HepG2 (cell line): ENCODE measurements around the gene LRRTM2. TPM values are rescaled to one million over a fixed set of nuclear protein-coding genes. Genes with fewer than 3 reads are reported as not detected.

Experiments used
- ATAC-seq: fragments of 200-7000 bp; cut with Tn5 transposase; 3 replicates; pipeline ENCODE4 v1.9.1; 2020; ENCODE audit warnings: mild to moderate bottlenecking, moderate library complexity
- BruUV-seq: library from RNA; stranded (reverse); fragments of 400-500 nt; replicated peaks from 2 replicates; lab custom pipeline; 2021; lab: Mats Ljungman, UMichigan
- CTCF ChIA-PET: fragments of 300-600 bp; formaldehyde crosslinking; extraction: SDS; loops from one replicate; lab custom pipeline; 2021; ENCODE audit warnings: low total read pairs, inconsistent platforms, low intra/inter-chr PET ratio; lab: Yijun Ruan, JAX
- POLR2A ChIA-PET: fragments of 350-600 bp; sonication (Branson Sonifier 250); formaldehyde crosslinking; loops from one replicate; lab custom pipeline; 2020; ENCODE audit warnings: antibody characterized with exemption, inconsistent platforms; lab: Yijun Ruan, JAX
- DNase-seq: peaks from one replicate; pipeline ENCODE4 v3.0.0-alpha.2; 2015; ENCODE audit warnings: low spot score
- FAIRE-seq: peaks from 3 replicates; lab custom pipeline; 2011; peaks lifted over from hg19 to GRCh38; lab: Jason Lieb, UNC
- H2AFZ ChIP-seq: one replicate; pipeline ENCODE4 v1.6.1; 2011; ENCODE audit warnings: low read length, inconsistent platforms
- H3K27ac ChIP-seq: fragments of 300-600 bp; 3 replicates; pipeline ENCODE4 v1.8.0; 2011; ENCODE audit warnings: mixed run types, mild to moderate bottlenecking, mixed read lengths, low read length, inconsistent platforms; ENCODE audit not compliant: insufficient read depth; ENCODE audit errors: extremely low read length
- H3K27me3 ChIP-seq, 2 experiments: fragments of 200-600 bp in 1 of 2; 2 replicates in 1 of 2; 3 replicates in 1 of 2; pipeline versions ENCODE4 v1.6.0 to v1.8.0; 2011; ENCODE audit warnings: low read length in 2 of 2, mild to moderate bottlenecking in 2 of 2, moderate library complexity in 2 of 2, inconsistent platforms in 1 of 2; ENCODE audit not compliant: insufficient read depth in 2 of 2, control insufficient read depth in 1 of 2
- H3K36me3 ChIP-seq, 2 experiments: fragments of 200-600 bp in 1 of 2; replicated peaks in 1 of 2; 2 replicates in 1 of 2; 3 replicates in 1 of 2; pipeline versions ENCODE4 v1.5.1 to v1.8.0; 2011; ENCODE audit warnings: low read length in 2 of 2, inconsistent platforms in 1 of 2; ENCODE audit not compliant: insufficient read depth in 2 of 2, control insufficient read depth in 1 of 2
- H3K4me1 ChIP-seq: 2 replicates; pipeline ENCODE4 v1.5.1; 2012; ENCODE audit warnings: low read length, inconsistent platforms; ENCODE audit not compliant: insufficient read depth
- H3K4me2 ChIP-seq: 2 replicates; pipeline ENCODE4 v1.6.0; 2011; ENCODE audit warnings: low read depth, low read length, inconsistent platforms
- H3K4me3 ChIP-seq, 3 experiments: fragments of 200-600 bp in 1 of 3; sonication (generic), shearing (Covaris generic) in 1 of 3; replicated peaks in 1 of 3; 2 replicates each; pipeline ENCODE4 v1.5.1; 2011 to 2016; ENCODE audit warnings: low read length in 3 of 3, inconsistent platforms in 2 of 3, low read depth in 2 of 3, mild to moderate bottlenecking in 2 of 3, control low read depth in 1 of 3, mixed read lengths in 1 of 3; ENCODE audit not compliant: insufficient read depth in 1 of 3
- H3K79me2 ChIP-seq: one replicate; pipeline ENCODE4 v1.6.1; 2011; ENCODE audit warnings: low read length, inconsistent platforms; ENCODE audit not compliant: insufficient read depth
- H3K9ac ChIP-seq: 2 replicates; pipeline ENCODE4 v1.6.0; 2011; ENCODE audit warnings: mild to moderate bottlenecking, low read depth, low read length, inconsistent platforms; ENCODE audit not compliant: insufficient read depth
- H3K9me3 ChIP-seq: 2 replicates; pipeline ENCODE4 v1.5.1; 2012; ENCODE audit warnings: mild to moderate bottlenecking, low read length
- H4K20me1 ChIP-seq: 2 replicates; pipeline ENCODE4 v1.6.0; 2011; ENCODE audit warnings: inconsistent platforms, mild to moderate bottlenecking, low read length, moderate library complexity; ENCODE audit not compliant: insufficient read depth
- ATRX ChIP-seq: sonication (generic); formaldehyde crosslinking; IDR thresholded peaks from 2 replicates; pipeline ENCODE4 v1.4.0; 2020; ENCODE audit warnings: missing genetic modification reagents, borderline replicate concordance
- IRF2 ChIP-seq: IDR thresholded peaks from 2 replicates; pipeline ENCODE4 v1.6.1; 2018; ENCODE audit warnings: missing genetic modification reagents, missing compliant biosample characterization
- MED13 ChIP-seq: sonication (generic); formaldehyde crosslinking; IDR thresholded peaks from 2 replicates; pipeline ENCODE4 v1.5.0; 2020; ENCODE audit warnings: missing genetic modification reagents
- MEIS1 ChIP-seq: sonication (generic); formaldehyde crosslinking; IDR thresholded peaks from 2 replicates; pipeline ENCODE4 v1.9.0; 2021; ENCODE audit warnings: mild to moderate bottlenecking, missing genetic modification reagents, moderate library complexity, borderline replicate concordance
- PLSCR1 ChIP-seq: sonication (generic); formaldehyde crosslinking; IDR thresholded peaks from 2 replicates; pipeline ENCODE4 v1.5.0; 2020; ENCODE audit warnings: missing genetic modification reagents, mild to moderate bottlenecking, borderline replicate concordance
- TEAD3 ChIP-seq: optimal IDR thresholded peaks from 2 replicates; pipeline ENCODE3; 2016; ENCODE audit warnings: borderline replicate concordance
- ZNF24 ChIP-seq: fragments of 450-650 bp; IDR thresholded peaks from 2 replicates; pipeline ENCODE4 v1.6.1; 2017; ENCODE audit warnings: antibody characterized with exemption, mild to moderate bottlenecking
- ZNF383 ChIP-seq: sonication (generic); formaldehyde crosslinking; IDR thresholded peaks from 2 replicates; pipeline ENCODE4 v1.4.0; 2020; ENCODE audit warnings: missing genetic modification reagents, mild to moderate bottlenecking, borderline replicate concordance
- ZNF441 ChIP-seq: sonication (generic); formaldehyde crosslinking; IDR thresholded peaks from 2 replicates; pipeline ENCODE4 v1.7.0; 2021; ENCODE audit warnings: missing genetic modification reagents, borderline replicate concordance
- ZNF772 ChIP-seq: sonication (generic); formaldehyde crosslinking; IDR thresholded peaks from 2 replicates; pipeline ENCODE4 v1.5.0; 2020; ENCODE audit warnings: mild to moderate bottlenecking, missing genetic modification reagents
- WGBS: methylation state at CpG from one replicate; pipeline ENCODE4 v1.1.6; 2017; ENCODE audit warnings: low lambda C conversion rate; 5-methylcytosine and 5-hydroxymethylcytosine counted together
- in situ Hi-C: cut with HindIII; loops from 2 replicates; pipeline ENCODE4 v1.10.0; 2017; ENCODE audit warnings: low pct_unique_long_range_greater_than_20kb; ENCODE audit not compliant: extremely low pct_ligation_motif_present
- intact Hi-C: fragments of 100-400 bp; cut with micrococcal nuclease; formaldehyde crosslinking; loops from one replicate; pipeline ENCODE4 v1.10.0; 2022; ENCODE audit not compliant: unreplicated experiment
- polyA plus RNA-seq, 8 experiments: library from polyadenylated mRNA; depleted of rRNA in 3 of 8; stranded (reverse) in 7 of 8; unstranded in 1 of 8; fragments of >200 nt; fragmentation: Illumina TruSeq in 4 of 8; extraction: Trizol in 4 of 8; gene quantifications; 2 replicates each; pipeline versions ENCODE4 v1.2.1 to v1.2.3, GENCODE V29; 2011 to 2016; ENCODE audit warnings: low read depth in 4 of 8, missing spikeins in 1 of 8, mixed read lengths in 1 of 8; ENCODE audit not compliant: insufficient read depth in 1 of 8
- total RNA-seq, 5 experiments: library from RNA; depleted of rRNA; stranded (reverse); fragments of >200 nt; fragmentation: Illumina TruSeq; extraction: Trizol; gene quantifications; 2 replicates each; pipeline ENCODE4 v1.2.3, GENCODE V29; 2016; ENCODE audit warnings: low read depth in 1 of 5
- TF ChIP-seq, protein P1 (sequence below): IDR thresholded peaks from 2 replicates; pipeline ENCODE4 v1.6.1; 2016; ENCODE audit warnings: missing biosample characterization, missing genetic modification reagents, low read depth

LRRTM2 gene
- total and polyA plus RNA-seq, 2 of the 13 experiments (the other 11 are each of a cell fraction or from before 2014, with no cell fraction given), result not detected

DNA sequence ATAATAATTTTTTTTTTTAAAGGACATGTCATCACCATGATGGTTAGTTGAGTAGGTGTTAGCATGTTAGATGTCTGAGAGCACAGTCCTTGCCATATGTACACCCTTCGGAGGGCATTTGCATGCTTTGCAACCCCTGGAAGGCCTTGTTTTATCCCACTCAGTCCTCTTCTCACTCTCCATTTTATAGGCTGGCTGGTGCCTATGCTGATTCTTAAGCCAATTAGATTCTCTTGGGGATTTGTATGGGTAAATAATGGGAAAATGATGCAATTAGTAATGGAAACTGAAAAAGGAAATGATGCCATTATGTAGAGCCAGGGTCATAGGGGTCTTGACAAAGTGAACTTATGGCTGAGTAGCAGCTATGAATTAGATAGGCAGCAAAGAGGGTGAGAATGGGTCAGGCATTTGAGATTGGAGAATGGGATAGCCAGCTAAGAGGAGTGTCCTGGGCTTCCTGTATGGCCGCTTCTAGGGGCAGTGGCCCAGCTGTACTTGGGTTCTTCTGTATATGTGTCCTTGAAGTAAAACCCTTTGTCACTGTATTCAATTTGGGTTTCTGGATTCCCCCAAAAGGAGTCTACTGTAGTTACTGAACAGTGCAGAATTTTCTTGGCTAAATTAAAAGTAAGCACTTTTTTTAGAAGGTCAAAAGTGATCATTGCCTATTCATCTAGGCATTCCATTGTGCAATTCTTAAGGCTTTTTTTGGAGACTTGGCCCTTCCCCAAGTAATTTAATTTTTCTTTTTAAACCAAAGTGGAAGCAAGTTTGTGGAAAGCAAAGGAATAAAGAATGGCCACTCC lies 31.6 kb downstream of the LRRTM2 start:
- BruUV-seq, result no TSS peak
- ChIA-PET CTCF (no interaction called here), POLR2A (no interaction called here)
- no peak overlapping the region for H3K9ac ChIP-seq
- peaks cover 0 to 11% of the 10 kb centered on the region in 2 experiments; a peak in 2 of 5 replicates for H3K36me3 ChIP-seq
- no peak overlapping the region for H2AFZ ChIP-seq
- in situ Hi-C loops, result no loop called here
- peaks cover 32% of the 10 kb centered on the region for H3K79me2 ChIP-seq
- intact Hi-C loops, result no loop called here
- ATAC-seq (no peak), FAIRE-seq (no peak)
- WGBS, result 100% methylated on average over 2 of the region's 2 CpGs
- no peak for TF ChIP-seq TEAD3 (CRISPR knock-in tag)
- TF ChIP-seq ZNF772, result no peak
- TF ChIP-seq ZNF383 (CRISPR knock-in tag), result no peak
- no peak for TF ChIP-seq PLSCR1 (CRISPR knock-in tag)
- no peak for TF ChIP-seq MED13
- TF ChIP-seq, protein P1, sequence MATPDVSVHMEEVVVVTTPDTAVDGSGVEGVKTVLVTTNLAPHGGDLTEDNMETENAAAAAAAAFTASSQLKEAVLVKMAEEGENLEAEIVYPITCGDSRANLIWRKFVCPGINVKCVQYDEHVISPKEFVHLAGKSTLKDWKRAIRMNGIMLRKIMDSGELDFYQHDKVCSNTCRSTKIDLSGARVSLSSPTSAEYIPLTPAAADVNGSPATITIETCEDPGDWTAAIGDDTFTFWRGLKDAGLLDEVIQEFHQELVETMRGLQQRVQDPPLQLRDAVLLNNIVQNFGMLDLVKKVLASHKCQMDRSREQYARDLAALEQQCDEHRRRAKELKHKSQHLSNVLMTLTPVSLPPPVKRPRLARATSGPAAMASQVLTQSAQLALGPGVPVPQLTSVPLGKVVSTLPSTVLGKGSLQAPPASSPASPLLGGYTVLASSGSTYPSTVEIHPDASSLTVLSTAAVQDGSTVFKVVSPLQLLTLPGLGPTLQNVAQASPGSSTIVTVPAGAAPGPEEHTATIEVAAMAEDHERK (CRISPR knock-in tag), result no peak
- no peak for TF ChIP-seq MEIS1 (CRISPR knock-in tag)
- TF ChIP-seq ATRX (CRISPR knock-in tag), result no peak
- no peak for TF ChIP-seq ZNF24
- no peak for TF ChIP-seq IRF2 (CRISPR knock-in tag)
- TF ChIP-seq ZNF441, result no peak
- TF ChIP-seq, all 625 proteins: peak for 0
- Histone ChIP-seq H3K4me3 (no peak overlapping the region), H3K9me3 (no peaks in the 10 kb centered on the region), H3K4me1 (no peaks in the 10 kb centered on the region), H3K27ac (no peak overlapping the region), H3K4me2 (no peak overlapping the region), H3K27me3 (no peaks in the 10 kb centered on the region), H4K20me1 (peaks cover 15% of the 10 kb centered on the region; the same call in 1 of the 2 replicates)
- no peak for DNase-seq
